Epithelial cell of prostate (primary cell): ENCODE results near the gene STX1B.
A peak's percentile ranks its signal among the peaks of the same experiment; 100 is the strongest.

Experiments
- DNase-seq: peaks from one replicate; pipeline ENCODE4 v3.0.0-alpha.2; 2011; ENCODE audit warnings: low read depth, low spot score
- H3K27ac ChIP-seq: fragments of 450-650 bp; 2 replicates; pipeline ENCODE4 v1.5.1; 2017; ENCODE audit warnings: mild to moderate bottlenecking

Gene STX1B

DNA sequence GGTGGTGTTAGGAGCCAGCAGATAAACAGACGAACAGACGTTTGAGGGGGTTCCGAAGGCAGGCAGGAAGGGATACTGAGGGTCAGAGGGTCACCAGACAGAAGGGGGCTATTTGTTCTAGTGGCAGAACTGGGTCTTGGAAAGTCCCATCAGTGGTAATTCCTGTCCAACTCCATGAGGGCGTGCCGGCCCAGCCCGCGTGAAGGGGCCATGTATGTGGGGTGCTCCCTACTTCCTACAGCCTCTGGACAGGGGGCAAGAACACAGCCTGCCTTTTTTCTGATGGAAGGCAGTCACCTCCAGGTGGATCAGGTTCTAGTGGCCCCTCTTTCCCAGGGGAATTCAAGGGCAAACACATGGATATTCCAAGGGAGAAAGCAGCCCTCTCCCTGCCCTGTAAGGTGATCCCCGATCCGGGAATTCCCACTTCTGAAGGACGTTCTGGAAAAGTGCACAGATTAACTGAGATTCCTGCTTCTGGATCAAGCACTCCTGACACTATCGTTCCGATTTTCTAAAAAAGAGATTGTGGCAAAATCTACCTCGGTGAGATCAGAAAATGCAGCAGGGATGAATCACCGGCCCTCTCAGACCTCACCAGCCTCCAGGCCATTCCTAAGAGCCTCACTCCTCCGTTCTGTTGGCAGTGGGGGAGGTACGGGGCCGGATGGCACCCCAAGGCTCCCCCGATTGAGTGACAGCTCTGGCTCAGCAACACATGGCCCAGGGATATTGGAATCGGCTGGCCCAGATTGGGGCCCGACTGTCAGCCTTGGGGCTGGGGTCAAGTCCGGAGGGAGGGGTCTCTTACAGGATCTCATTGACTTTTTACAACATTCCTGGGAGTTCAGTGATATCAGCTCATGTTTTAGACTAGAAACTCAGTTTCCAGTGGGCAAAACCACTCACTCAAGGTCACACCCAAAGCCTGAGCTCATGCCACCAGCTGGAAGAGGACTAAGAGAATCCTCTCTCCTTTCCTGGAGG lies 12.4 kb downstream of the STX1B start:
- DNase-seq = no peak
- H3K27ac ChIP-seq = peak overlapping the region; percentile 82

- H3K27ac ChIP-seq = peak overlapping the region; percentile 82
- DNase-seq = no peak
These were observed 13.3 kb downstream of the STX1B start for GRCh38 chr16:30996985-30997724.

DNA sequence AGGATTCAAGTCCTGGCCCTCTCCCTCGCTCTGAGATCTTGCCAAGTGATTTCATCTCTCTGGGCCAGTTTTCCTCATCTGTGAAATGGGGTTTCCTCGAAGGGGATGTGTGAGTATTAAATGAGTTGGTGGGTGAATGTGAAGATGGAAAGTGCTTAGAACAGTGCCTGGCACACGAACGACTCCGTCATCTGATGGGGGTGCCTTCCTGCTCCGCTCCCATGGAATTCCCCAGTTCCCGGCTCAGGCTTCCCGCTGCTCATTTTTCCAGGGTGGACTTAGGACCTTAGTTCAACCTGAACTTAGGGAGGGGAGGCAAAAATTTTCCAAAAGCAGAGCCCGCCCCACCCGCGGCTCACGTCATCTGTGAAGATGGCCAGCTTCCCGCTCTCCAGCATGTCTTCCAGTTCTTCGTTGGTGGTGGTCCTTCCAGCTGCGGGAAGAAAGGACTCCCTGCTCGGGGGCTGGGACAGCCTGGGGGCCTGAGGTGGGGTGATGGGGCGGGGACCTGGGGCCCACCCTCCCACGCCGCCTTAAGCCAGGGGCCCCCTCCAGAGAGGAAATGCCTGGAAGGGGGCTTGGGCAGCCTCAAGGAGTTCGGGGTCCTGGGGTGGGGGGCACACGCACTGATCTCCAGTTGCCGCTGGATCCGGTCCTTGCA lies 14.0 kb downstream of the STX1B start:
- no peak for DNase-seq

GRCh38 chr16:30995927-30996323 lies 14.5 kb downstream of the STX1B start:
- DNase-seq = no peak
- H3K27ac ChIP-seq = peak overlapping the region; percentile 82

More for the DNA sequence above, 14.0 kb downstream of the STX1B start:
- H3K27ac ChIP-seq = peak overlapping the region; percentile 82

- no peak overlapping the region for H3K27ac ChIP-seq
- DNase-seq = no peak
These were observed 17.3 kb downstream of the STX1B start for GRCh38 chr16:30992931-30993816.

DNA sequence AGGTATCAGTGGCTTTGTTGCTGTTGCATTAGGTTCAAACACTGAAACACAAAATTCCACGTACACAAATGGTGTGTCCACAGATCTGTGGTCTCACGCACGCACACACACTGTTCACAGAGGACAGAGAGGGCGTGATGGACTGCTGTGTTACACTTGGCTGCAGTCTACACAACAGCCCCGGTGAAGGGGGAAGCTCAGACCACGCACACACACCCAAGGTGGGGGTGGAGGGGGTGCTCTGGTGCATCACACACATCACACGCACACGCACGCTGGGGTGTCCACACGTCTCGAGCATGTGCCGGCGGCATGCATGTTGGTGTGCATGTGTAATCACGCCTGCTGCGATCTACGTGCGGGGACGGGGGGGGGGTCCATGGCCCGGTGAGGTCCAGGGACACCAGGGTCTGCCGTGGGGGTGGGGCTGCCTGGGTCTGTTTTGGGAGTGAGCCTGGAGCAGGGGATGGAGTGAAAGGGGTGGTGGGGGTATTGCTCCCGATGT lies 18.1 kb downstream of the STX1B start:
- DNase-seq = no peak

DNA sequence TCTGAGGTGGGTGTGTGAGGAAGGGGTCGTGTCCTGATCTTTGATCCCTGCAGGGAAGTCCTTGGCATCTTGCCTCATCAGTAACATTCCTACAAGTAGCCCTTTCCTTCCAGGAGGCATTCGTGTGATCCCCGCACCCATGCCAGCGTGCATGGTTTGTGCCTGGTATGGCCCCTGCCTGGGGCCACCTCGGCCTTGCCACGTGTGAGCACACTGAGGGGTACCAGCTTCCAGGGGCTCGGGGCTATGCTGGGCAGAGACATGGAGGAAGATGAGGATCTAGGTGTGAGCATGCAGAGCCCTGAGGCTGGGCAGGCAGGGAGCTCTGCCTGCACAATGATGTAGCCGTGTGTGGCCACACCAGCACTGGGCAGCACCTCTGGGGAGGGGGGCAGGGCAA lies 19.4 kb downstream of the STX1B start:
- no peak overlapping the region for H3K27ac ChIP-seq
- DNase-seq = no peak

More for the DNA sequence above, 18.1 kb downstream of the STX1B start:
- H3K27ac ChIP-seq = no peak overlapping the region

DNA sequence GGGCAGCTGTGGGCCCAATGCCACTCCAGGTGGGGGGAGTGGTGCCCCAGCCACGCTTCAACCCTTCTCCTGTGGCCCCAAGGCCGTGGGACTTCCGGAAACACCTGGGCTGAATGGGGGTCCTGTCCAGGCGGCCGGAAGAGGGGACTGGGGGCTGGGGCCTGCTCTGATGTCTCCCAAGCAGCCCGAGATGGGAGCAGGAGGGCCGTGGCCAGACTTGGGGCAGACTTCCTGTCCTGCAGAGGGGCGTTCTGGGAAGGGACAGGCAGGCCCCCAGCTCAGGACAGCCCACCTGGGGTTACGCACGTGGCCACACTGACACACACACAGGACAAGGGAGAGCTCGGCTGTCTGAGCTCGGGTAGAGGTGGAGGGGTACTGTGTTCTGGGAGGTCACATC lies 20.3 kb downstream of the STX1B start:
- DNase-seq = no peak
- no peak overlapping the region for H3K27ac ChIP-seq

DNA sequence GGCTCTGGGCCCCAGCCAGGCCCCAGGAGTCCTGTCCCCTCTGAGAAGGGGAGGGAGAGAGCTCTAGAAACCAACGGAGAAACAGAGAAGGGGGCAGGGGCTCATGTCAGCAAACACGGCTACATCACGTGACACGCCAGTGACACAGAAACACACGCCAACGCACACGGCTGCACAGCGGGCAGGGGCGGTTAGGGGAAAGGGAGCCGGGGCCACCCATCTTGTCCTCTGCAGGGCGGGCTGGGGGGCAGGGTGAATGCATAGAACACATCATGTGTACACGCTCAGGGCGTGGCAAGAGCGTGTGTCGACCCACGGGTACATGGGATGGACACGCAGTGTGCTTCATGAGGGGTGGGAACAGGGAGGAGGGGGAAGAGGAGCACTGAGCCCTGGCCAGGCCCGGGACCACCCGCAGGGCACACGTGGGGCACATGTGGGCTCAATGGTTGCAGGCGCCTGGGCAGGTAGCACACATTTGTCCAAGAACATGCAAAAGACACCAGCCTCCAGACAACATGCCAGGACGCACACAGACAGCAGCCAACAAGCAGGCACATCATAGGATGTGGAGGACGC lies 20.9 kb downstream of the STX1B start:
- no peak for DNase-seq
- no peak overlapping the region for H3K27ac ChIP-seq

DNA sequence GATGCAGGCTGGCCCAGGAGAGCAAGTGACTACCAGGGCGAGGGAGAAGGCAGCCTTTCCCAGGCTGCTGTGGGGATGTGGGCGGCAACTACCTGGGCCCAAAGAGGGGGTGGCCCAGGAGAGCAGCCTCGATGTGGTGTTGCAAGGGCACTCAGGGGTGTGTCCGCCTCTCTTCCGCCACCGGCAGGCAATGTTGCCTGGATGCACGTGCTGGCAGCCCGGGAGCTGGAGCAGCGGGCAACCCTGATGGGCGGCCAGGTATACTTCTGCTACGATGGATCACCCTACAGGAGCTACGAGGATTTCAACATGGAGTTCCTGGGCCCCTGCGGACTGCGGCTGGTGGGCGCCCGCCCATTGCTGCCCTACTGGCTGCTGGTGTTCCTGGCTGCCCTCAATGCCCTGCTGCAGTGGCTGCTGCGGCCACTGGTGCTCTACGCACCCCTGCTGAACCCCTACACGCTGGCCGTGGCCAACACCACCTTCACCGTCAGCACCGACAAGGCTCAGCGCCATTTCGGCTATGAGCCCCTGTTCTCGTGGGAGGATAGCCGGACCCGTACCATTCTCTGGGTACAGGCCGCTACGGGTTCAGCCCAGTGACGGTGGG lies 22.8 kb downstream of the STX1B start:
- H3K27ac ChIP-seq = no peak overlapping the region
- DNase-seq = no peak

- no peak overlapping the region for H3K27ac ChIP-seq
- DNase-seq = no peak
These were observed 24.1 kb downstream of the STX1B start for GRCh38 chr16:30986129-30986991.

DNA sequence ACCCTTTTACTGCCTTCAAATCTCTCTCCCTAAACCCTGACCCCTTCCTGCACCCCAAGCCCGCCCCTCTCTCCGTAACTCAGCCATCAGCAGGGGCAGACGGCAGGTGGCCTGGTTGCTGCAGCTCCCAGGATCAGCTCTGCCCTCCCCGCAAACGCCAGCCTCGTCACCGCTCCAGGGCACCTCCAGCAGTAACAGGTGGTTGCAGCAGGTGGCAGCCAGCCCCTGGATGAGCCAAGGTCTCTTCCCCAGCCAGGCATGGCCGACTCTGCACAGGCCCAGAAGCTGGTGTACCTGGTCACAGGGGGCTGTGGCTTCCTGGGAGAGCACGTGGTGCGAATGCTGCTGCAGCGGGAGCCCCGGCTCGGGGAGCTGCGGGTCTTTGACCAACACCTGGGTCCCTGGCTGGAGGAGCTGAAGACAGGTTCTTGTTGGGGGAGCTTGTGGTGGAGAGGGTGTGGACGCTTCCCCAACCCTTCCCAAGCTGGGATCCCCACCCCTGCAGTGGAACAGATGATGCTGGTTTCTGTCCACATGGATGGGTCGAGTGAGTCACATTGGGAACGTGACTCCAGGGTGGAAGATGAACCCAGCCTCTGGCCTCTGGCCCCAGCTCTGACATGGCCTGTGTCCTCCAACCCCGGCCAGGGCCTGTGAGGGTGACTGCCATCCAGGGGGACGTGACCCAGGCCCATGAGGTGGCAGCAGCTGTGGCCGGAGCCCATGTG lies 24.9 kb downstream of the STX1B start:
- no peak overlapping the region for H3K27ac ChIP-seq
- DNase-seq = no peak

DNA sequence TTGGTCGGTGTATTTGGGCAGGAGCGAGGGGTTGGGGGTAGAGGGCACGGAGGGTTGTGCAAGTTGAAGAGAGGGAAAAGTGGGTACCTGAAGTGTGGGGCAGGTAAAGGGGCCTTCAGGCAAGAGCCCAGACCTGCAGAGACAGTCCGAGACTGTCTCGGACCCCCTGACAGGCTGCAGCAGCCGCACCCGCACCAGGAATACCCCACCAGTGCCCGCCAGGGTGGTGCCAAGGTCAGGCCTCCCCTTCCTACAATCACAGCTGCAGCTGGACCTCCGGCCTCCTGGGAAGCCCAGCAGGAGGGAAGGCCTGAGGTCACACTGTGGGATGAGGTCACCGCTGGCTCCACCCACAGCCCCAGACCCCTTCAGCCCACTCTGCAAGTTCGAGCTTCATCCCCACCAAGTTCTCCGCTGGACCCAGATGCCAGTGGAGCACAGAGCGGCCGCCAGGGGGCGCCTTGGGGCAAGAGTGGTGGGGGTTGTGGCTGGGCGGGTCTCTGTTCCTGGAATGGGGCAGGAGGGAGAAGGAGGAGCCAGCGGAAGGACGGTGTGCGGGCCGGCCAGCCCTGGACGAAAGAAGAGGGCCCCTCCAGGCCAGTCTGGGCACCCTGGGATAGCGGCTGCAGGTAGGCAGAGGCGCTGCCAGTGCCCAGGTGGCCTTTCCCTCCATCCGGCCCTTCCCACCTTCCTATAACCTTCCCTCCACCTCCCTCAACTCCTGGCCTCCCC lies 25.6 kb downstream of the STX1B start, which contains the start of gene HSD3B7:
Gene HSD3B7 (plus strand): TSS at position 539 of the 732 bp plus-strand sequence. CDS start 452 bp downstream, outside the sequence.
- H3K27ac ChIP-seq = no peak within 1 kb of the TSS
- no peak for DNase-seq

DNA sequence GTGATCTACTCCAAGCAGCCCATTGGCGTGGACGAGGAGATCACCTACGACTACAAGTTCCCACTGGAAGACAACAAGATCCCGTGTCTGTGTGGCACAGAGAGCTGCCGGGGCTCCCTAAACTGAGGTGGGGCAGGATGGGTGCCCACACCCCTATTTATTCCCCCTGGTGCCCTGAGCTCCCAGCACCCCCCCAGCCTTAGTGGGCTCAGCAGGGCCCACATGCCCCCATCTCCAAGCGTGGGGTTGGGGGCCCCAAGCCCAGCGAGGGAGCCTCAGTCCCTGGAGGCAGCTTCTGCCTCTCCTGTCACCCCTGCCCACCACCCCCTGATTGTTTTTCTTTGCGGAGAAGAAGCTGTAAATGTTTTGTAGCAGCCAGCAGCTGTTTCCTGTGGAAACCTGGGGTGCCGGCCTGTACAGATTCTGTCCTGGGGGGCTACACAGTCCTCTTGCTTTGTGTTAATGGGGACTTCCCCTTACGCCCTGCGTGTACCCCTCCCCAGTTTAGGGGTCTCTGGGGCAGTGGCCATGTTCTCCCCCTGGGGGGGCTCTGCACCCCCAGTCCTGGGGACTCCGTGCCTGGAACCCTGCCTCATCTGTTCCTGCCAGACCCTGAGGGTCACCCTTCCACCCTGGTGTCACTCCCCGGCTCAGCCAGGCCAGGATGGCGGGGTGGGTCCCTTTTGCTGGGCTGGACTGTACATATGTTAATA lies 26.4 kb downstream of the STX1B start:
- no peak overlapping the region for H3K27ac ChIP-seq
- no peak for DNase-seq

GRCh38 chr16:30983289-30983889 lies 27.0 kb downstream of the STX1B start:
- H3K27ac ChIP-seq = no peak overlapping the region
- DNase-seq = no peak
